Activated naive CD4-positive, alpha-beta T cell treated with anti-CD3 and anti-CD28 coated beads, Interleukin-2, amount 10 ng/mL, durations not matched to agents 7 days and 5 days (primary cell): Measurements from ENCODE around the gene ADAMTS14.
"Not testable (repeated sequence)": the region's sequence is repeated elsewhere in the genome, so short reads cannot be mapped to it uniquely, and the experiment has no call there.

Source experiments
- CTCF ChIA-PET: fragments of 350-600 bp; sonication (Branson Sonifier 250); formaldehyde crosslinking; loops from one replicate; lab custom pipeline; 2021; ENCODE audit warnings: antibody characterized with exemption; lab: Charles Lee
- DNase-seq: peaks from one replicate; pipeline ENCODE4 v3.0.0-alpha.2; 2020
- H3K27ac Mint-ChIP-seq: one replicate; pipeline ENCODE4 v1.8.0; 2021; ENCODE audit warnings: mild to moderate bottlenecking, moderate library complexity, mixed read lengths
- H3K27me3 Mint-ChIP-seq: one replicate; pipeline ENCODE4 v1.8.0; 2021; ENCODE audit warnings: mild to moderate bottlenecking, mixed read lengths
- H3K36me3 Mint-ChIP-seq: one replicate; pipeline ENCODE4 v1.8.0; 2021; ENCODE audit warnings: mixed read lengths
- H3K4me1 Mint-ChIP-seq: one replicate; pipeline ENCODE4 v1.8.0; 2021; ENCODE audit warnings: mixed read lengths
- H3K4me3 Mint-ChIP-seq: one replicate; pipeline ENCODE4 v1.8.0; 2021; ENCODE audit warnings: mild to moderate bottlenecking, moderate library complexity, mixed read lengths
- H3K9me3 Mint-ChIP-seq: one replicate; pipeline ENCODE4 v1.8.0; 2021; ENCODE audit warnings: mixed read lengths

The ADAMTS14 gene

GRCh38 chr10:70672165-70673042, at the start of gene ADAMTS14:
ADAMTS14 (plus strand) TSS chr10:70672506; CDS start chr10:70672803, 297 bp downstream.
- H3K27ac Mint-ChIP-seq = no peak within 1 kb of the TSS
- H3K36me3 Mint-ChIP-seq = no peaks in the 10 kb centered on the region
- H3K4me3 Mint-ChIP-seq = peak within 1 kb of the TSS; percentile 14
- no peak for DNase-seq
- H3K9me3 Mint-ChIP-seq = no peaks in the 10 kb centered on the region
- peaks cover 73% of the 10 kb centered on the region for H3K27me3 Mint-ChIP-seq
- CTCF ChIA-PET = interaction anchor here (3.0 kb wide), 1 partner anchor 113 kb away, joined by 9 read pairs; no protein-coding TSS in a partner anchor
- peaks cover 9% of the 10 kb centered on the region for H3K4me1 Mint-ChIP-seq

- no peak for DNase-seq
- Mint-ChIP-seq H3K9me3 (peaks cover 11% of the 10 kb centered on the region), H3K27ac (no peak overlapping the region), H3K36me3 (peaks cover 2% of the 10 kb centered on the region), H3K27me3 (peaks cover 19% of the 10 kb centered on the region), H3K4me3 (no peak overlapping the region), H3K4me1 (peaks cover 7% of the 10 kb centered on the region)
- CTCF ChIA-PET = no interaction called here
Measured at GRCh38 chr10:70622541-70622940, 49.8 kb upstream of the ADAMTS14 start.

- Mint-ChIP-seq H3K27me3 (peaks cover 17% of the 10 kb centered on the region), H3K36me3 (peaks cover 2% of the 10 kb centered on the region), H3K4me1 (peaks cover 4% of the 10 kb centered on the region), H3K9me3 (peaks cover 11% of the 10 kb centered on the region), H3K4me3 (no peak overlapping the region), H3K27ac (no peak overlapping the region)
- no peak for DNase-seq
- CTCF ChIA-PET = no interaction called here
Measured at GRCh38 chr10:70622981-70623844, 49.1 kb upstream of the ADAMTS14 start.

- CTCF ChIA-PET = no interaction called here
Measured at GRCh38 chr10:70626056-70626455, 46.2 kb upstream of the ADAMTS14 start.

GRCh38 chr10:70629338-70629737, 43.0 kb upstream of the ADAMTS14 start:
- no peak for DNase-seq
- CTCF ChIA-PET = no interaction called here
- no peaks in the 10 kb centered on the region for H3K4me1 Mint-ChIP-seq
- H3K36me3 Mint-ChIP-seq = peaks cover 2% of the 10 kb centered on the region
- peaks cover 2% of the 10 kb centered on the region for H3K9me3 Mint-ChIP-seq
- H3K27ac Mint-ChIP-seq = no peak overlapping the region
- H3K4me3 Mint-ChIP-seq = no peak overlapping the region
- peaks cover 18% of the 10 kb centered on the region for H3K27me3 Mint-ChIP-seq

More at GRCh38 chr10:70626056-70626455, 46.2 kb upstream of the ADAMTS14 start:
- DNase-seq = no peak
- Mint-ChIP-seq H3K36me3 (peaks cover 2% of the 10 kb centered on the region), H3K27ac (no peak overlapping the region), H3K4me1 (no peaks in the 10 kb centered on the region), H3K4me3 (no peak overlapping the region), H3K27me3 (peaks cover 15% of the 10 kb centered on the region), H3K9me3 (peaks cover 3% of the 10 kb centered on the region)

- H3K9me3 Mint-ChIP-seq, H3K36me3 Mint-ChIP-seq, H3K4me1 Mint-ChIP-seq, H3K4me3 Mint-ChIP-seq, CTCF ChIA-PET, H3K27ac Mint-ChIP-seq, DNase-seq: not testable (repeated sequence)
- H3K27me3 Mint-ChIP-seq = peaks cover 23% of the 10 kb centered on the region
Measured at GRCh38 chr10:70631735-70632134, 40.6 kb upstream of the ADAMTS14 start.

GRCh38 chr10:70634011-70634410, 38.3 kb upstream of the ADAMTS14 start:
- H3K4me3 Mint-ChIP-seq = no peak overlapping the region
- CTCF ChIA-PET = no interaction called here

GRCh38 chr10:70634515-70634914, 37.8 kb upstream of the ADAMTS14 start:
- DNase-seq, H3K36me3 Mint-ChIP-seq, H3K4me1 Mint-ChIP-seq, CTCF ChIA-PET, H3K4me3 Mint-ChIP-seq, H3K9me3 Mint-ChIP-seq, H3K27ac Mint-ChIP-seq: not testable (repeated sequence)
- H3K27me3 Mint-ChIP-seq = peaks cover 19% of the 10 kb centered on the region

More at GRCh38 chr10:70634011-70634410, 38.3 kb upstream of the ADAMTS14 start:
- no peaks in the 10 kb centered on the region for H3K4me1 Mint-ChIP-seq
- no peak overlapping the region for H3K27ac Mint-ChIP-seq
- no peaks in the 10 kb centered on the region for H3K36me3 Mint-ChIP-seq
- H3K9me3 Mint-ChIP-seq = peaks cover 2% of the 10 kb centered on the region
- peaks cover 19% of the 10 kb centered on the region for H3K27me3 Mint-ChIP-seq
- DNase-seq = no peak

- H3K4me1 Mint-ChIP-seq, H3K9me3 Mint-ChIP-seq, H3K27ac Mint-ChIP-seq, CTCF ChIA-PET, DNase-seq, H3K36me3 Mint-ChIP-seq, H3K4me3 Mint-ChIP-seq: not testable (repeated sequence)
- peaks cover 12% of the 10 kb centered on the region for H3K27me3 Mint-ChIP-seq
Measured at GRCh38 chr10:70639640-70640383, 32.5 kb upstream of the ADAMTS14 start.

- H3K27ac Mint-ChIP-seq, H3K4me1 Mint-ChIP-seq, CTCF ChIA-PET, H3K4me3 Mint-ChIP-seq, DNase-seq, H3K36me3 Mint-ChIP-seq, H3K9me3 Mint-ChIP-seq: not testable (repeated sequence)
- H3K27me3 Mint-ChIP-seq = peaks cover 25% of the 10 kb centered on the region
Measured at GRCh38 chr10:70643272-70643671, 29.0 kb upstream of the ADAMTS14 start.

- H3K4me1 Mint-ChIP-seq, H3K27ac Mint-ChIP-seq, DNase-seq, H3K4me3 Mint-ChIP-seq, CTCF ChIA-PET, H3K36me3 Mint-ChIP-seq: not testable (repeated sequence)
- H3K27me3 Mint-ChIP-seq = peaks cover 27% of the 10 kb centered on the region
- H3K9me3 Mint-ChIP-seq = peaks cover 21% of the 10 kb centered on the region
Measured at GRCh38 chr10:70644959-70645358, 27.3 kb upstream of the ADAMTS14 start.

GRCh38 chr10:70647086-70647485, 25.2 kb upstream of the ADAMTS14 start:
- no peak for DNase-seq
- Mint-ChIP-seq H3K27ac (no peak overlapping the region), H3K4me1 (no peaks in the 10 kb centered on the region), H3K36me3 (no peaks in the 10 kb centered on the region), H3K9me3 (peaks cover 39% of the 10 kb centered on the region), H3K4me3 (no peak overlapping the region), H3K27me3 (peaks cover 19% of the 10 kb centered on the region)
- CTCF ChIA-PET = no interaction called here

GRCh38 chr10:70648427-70648826, 23.9 kb upstream of the ADAMTS14 start:
- Mint-ChIP-seq H3K27ac (no peak overlapping the region), H3K9me3 (peaks cover 42% of the 10 kb centered on the region), H3K4me3 (no peak overlapping the region), H3K4me1 (no peaks in the 10 kb centered on the region), H3K27me3 (peaks cover 19% of the 10 kb centered on the region), H3K36me3 (no peaks in the 10 kb centered on the region)
- no peak for DNase-seq
- CTCF ChIA-PET = no interaction called here

GRCh38 chr10:70649526-70649925, 22.8 kb upstream of the ADAMTS14 start:
- DNase-seq = no peak
- no peak overlapping the region for H3K27ac Mint-ChIP-seq
- CTCF ChIA-PET = no interaction called here
- H3K9me3 Mint-ChIP-seq = peaks cover 42% of the 10 kb centered on the region
- no peaks in the 10 kb centered on the region for H3K36me3 Mint-ChIP-seq
- peaks cover 17% of the 10 kb centered on the region for H3K27me3 Mint-ChIP-seq
- H3K4me1 Mint-ChIP-seq = no peaks in the 10 kb centered on the region
- H3K4me3 Mint-ChIP-seq = no peak overlapping the region
